MM.1S (cell line): Measurements from ENCODE around the gene NARF.
A peak's percentile ranks its signal among the peaks of the same experiment; 100 is the strongest.

Source experiments
- DNase-seq: peaks from one replicate; pipeline ENCODE4 v3.0.0-alpha.2; 2015
- H2AFZ ChIP-seq: fragments of 300-600 bp; sonication (generic); 2 replicates; pipeline ENCODE4 v1.6.0; 2016; ENCODE audit warnings: antibody characterized with exemption, low read length
- H3F3A ChIP-seq: fragments of 300-600 bp; sonication (generic); 2 replicates; pipeline ENCODE4 v1.6.1; 2016; ENCODE audit warnings: mild to moderate bottlenecking, antibody characterized with exemption, low read length, moderate library complexity, mixed read lengths; ENCODE audit not compliant: insufficient read depth
- H3K27ac ChIP-seq: fragments of 300-600 bp; sonication (generic); 2 replicates; pipeline ENCODE4 v1.5.1; 2016; ENCODE audit warnings: mild to moderate bottlenecking, low read length
- H3K27me3 ChIP-seq: fragments of 300-600 bp; sonication (generic); replicated peaks from 2 replicates; pipeline ENCODE4 v1.6.0; 2016; ENCODE audit warnings: low read length; ENCODE audit not compliant: insufficient read depth
- H3K36me3 ChIP-seq: fragments of 300-600 bp; sonication (generic); replicated peaks from 2 replicates; pipeline ENCODE4 v1.6.1; 2016; ENCODE audit warnings: mild to moderate bottlenecking, low read length, mixed read lengths; ENCODE audit not compliant: insufficient read depth
- H3K4me1 ChIP-seq: fragments of 300-600 bp; sonication (generic); 2 replicates; pipeline ENCODE4 v1.6.1; 2016; ENCODE audit warnings: low read length, mixed read lengths
- H3K4me2 ChIP-seq: fragments of 300-600 bp; sonication (generic); 2 replicates; pipeline ENCODE4 v1.6.0; 2016; ENCODE audit warnings: low read depth, low read length
- H3K4me3 ChIP-seq: fragments of 300-600 bp; sonication (generic); 2 replicates; pipeline ENCODE4 v1.5.1; 2016; ENCODE audit warnings: low read length, mixed read lengths
- H3K79me2 ChIP-seq: fragments of 300-600 bp; sonication (generic); 2 replicates; pipeline ENCODE4 v1.6.1; 2016; ENCODE audit warnings: mixed run types, low read length, mixed read lengths
- H3K9ac ChIP-seq: fragments of 300-600 bp; sonication (generic); 2 replicates; pipeline ENCODE4 v1.6.1; 2016; ENCODE audit warnings: low read length, mixed read lengths
- H3K9me2 ChIP-seq: fragments of 300-600 bp; sonication (generic); replicated peaks from 2 replicates; pipeline ENCODE4 v1.6.1; 2016; ENCODE audit warnings: mild to moderate bottlenecking, low read length, mixed read lengths; ENCODE audit not compliant: insufficient read depth
- H3K9me3 ChIP-seq: fragments of 300-600 bp; sonication (generic); replicated peaks from 2 replicates; pipeline ENCODE4 v1.6.1; 2016; ENCODE audit warnings: mild to moderate bottlenecking, low read length, mixed read lengths; ENCODE audit not compliant: insufficient read depth
- H4K20me1 ChIP-seq: fragments of 300-600 bp; sonication (generic); 2 replicates; pipeline ENCODE4 v1.6.1; 2016; ENCODE audit warnings: mild to moderate bottlenecking, low read length, moderate library complexity, mixed read lengths; ENCODE audit not compliant: insufficient read depth
- CTCF ChIP-seq: fragments of 300-600 bp; sonication (generic); IDR thresholded peaks from 2 replicates; pipeline ENCODE4 v1.5.1; 2016; ENCODE audit warnings: antibody characterized with exemption, low read length, mixed read lengths
- EZH2 ChIP-seq: fragments of 300-600 bp; sonication (generic); optimal IDR thresholded peaks from 2 replicates; pipeline ENCODE3; 2017; ENCODE audit warnings: low read depth, mild to moderate bottlenecking, antibody characterized with exemption, low read length, mixed read lengths
- EZH2phosphoT487 ChIP-seq: fragments of 300-600 bp; sonication (generic); IDR thresholded peaks from 2 replicates; pipeline ENCODE4 v1.6.1; 2018; ENCODE audit warnings: antibody characterized with exemption, low read length

Gene NARF

DNA sequence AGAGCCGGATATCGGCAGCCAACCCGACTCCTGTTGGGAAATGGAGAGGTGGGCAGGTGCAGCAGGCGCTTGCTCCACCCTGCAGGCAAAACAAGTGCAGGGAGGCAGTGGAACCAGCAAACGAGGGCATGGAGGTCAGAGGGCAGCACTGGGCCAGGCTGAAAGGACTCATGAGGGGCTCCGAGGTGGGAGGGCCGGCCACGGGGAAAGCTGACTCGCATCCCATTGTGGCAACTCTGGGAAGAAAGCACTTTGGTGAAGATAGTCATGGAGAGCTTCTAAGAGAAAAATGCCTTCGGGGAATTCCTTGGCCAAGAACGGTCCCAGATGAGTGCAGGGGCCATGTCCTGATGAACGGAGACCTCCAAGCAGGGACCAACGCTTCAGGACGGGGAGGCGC, 12.4 kb upstream of the NARF start:
- no peak overlapping the region for H3K27ac ChIP-seq
- no peak overlapping the region for H3K4me2 ChIP-seq
- H3K9ac ChIP-seq = no peak overlapping the region

DNA sequence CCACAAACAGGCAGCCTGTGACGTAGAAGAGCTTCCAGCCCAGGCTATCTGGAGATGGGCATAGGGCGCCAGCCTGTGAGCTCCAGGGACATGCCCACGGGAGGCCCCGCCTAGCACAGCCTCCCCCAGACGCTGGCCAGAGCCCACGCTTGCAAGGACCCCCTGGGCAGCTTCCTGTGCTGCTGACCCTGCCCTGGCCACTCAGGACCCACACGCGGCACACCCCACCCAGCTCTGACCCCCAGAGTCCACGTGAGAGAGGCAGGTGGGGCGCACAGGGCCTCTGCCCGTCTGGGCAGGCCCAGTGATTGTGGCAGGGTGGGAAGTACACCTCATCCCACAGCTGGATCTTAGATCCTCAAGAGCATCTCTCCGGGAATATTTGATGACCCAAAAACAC, 11.9 kb upstream of the NARF start:
- TF ChIP-seq EZH2 (no peak), EZH2phosphoT487 (no peak), CTCF (no peak)
- Histone ChIP-seq H3K27me3 (no peaks in the 10 kb centered on the region), H3K9ac (no peak overlapping the region), H3K9me3 (no peaks in the 10 kb centered on the region), H3K9me2 (no peaks in the 10 kb centered on the region), H3K4me3 (no peak overlapping the region), H3F3A (peaks cover 27% of the 10 kb centered on the region), H3K79me2 (peaks cover 58% of the 10 kb centered on the region), H3K36me3 (no peaks in the 10 kb centered on the region; the same call in 1 of the 2 replicates), H4K20me1 (no peaks in the 10 kb centered on the region), H2AFZ (no peak overlapping the region), H3K4me1 (0 out of 2 replicates have a peak, but pooled peaks cover 9% of the 10 kb centered on the region), H3K4me2 (no peak overlapping the region), H3K27ac (no peak overlapping the region)
- no peak for DNase-seq

More for the DNA sequence above, 12.4 kb upstream of the NARF start:
- H4K20me1 ChIP-seq = no peaks in the 10 kb centered on the region
- H3K4me1 ChIP-seq = 0 out of 2 replicates have a peak, but pooled peaks cover 6% of the 10 kb centered on the region
- peaks cover 27% of the 10 kb centered on the region for H3F3A ChIP-seq
- no peak overlapping the region for H2AFZ ChIP-seq
- no peaks in the 10 kb centered on the region; the same call in 1 of the 2 replicates for H3K36me3 ChIP-seq
- no peak for TF ChIP-seq CTCF
- no peak for TF ChIP-seq EZH2
- no peak for TF ChIP-seq EZH2phosphoT487
- H3K27me3 ChIP-seq = no peaks in the 10 kb centered on the region
- no peaks in the 10 kb centered on the region for H3K9me2 ChIP-seq
- H3K9me3 ChIP-seq = no peaks in the 10 kb centered on the region
- H3K4me3 ChIP-seq = no peak overlapping the region
- peaks cover 58% of the 10 kb centered on the region for H3K79me2 ChIP-seq
- DNase-seq = no peak

DNA sequence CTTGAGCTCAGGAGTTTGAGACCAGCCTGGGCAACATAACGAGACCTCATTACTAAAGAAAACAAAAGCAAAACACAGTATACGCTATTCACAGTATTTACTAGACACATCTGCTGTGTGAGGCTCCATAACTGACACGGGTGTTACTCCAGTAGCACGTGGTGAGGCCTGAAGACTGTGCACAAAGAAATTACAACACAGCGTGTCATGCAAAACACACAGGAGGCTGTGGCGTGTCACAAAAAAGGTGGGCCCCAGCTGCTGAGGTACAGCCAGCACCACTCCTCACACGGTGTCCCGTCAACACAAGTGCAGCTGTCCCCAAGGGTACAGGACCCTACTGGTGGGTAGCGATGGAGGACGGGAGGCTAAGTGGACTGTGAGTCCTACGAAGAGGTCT, 10.7 kb upstream of the NARF start:
- H3K9me3 ChIP-seq = no peaks in the 10 kb centered on the region
- H2AFZ ChIP-seq = no peak overlapping the region
- peaks cover 21% of the 10 kb centered on the region for H3F3A ChIP-seq
- DNase-seq = no peak
- 0 out of 2 replicates have a peak overlapping the region, but pooled peaks have one; percentile 0 for H3K4me2 ChIP-seq
- H3K9ac ChIP-seq = no peak overlapping the region
- no peak for TF ChIP-seq EZH2
- TF ChIP-seq CTCF = no peak
- TF ChIP-seq EZH2phosphoT487 = no peak
- 0 out of 2 replicates have a peak overlapping the region, but pooled peaks have one; percentile 1 for H3K27ac ChIP-seq
- no peak overlapping the region for H3K4me3 ChIP-seq
- no peaks in the 10 kb centered on the region for H3K27me3 ChIP-seq
- H3K9me2 ChIP-seq = no peaks in the 10 kb centered on the region
- peaks cover 58% of the 10 kb centered on the region for H3K79me2 ChIP-seq
- H4K20me1 ChIP-seq = no peaks in the 10 kb centered on the region
- H3K36me3 ChIP-seq = no peaks in the 10 kb centered on the region; the same call in 1 of the 2 replicates
- 0 out of 2 replicates have a peak, but pooled peaks cover 9% of the 10 kb centered on the region for H3K4me1 ChIP-seq
